Islet precursor cell (in vitro differentiated cells): ENCODE results near the gene OR10G7.
"Not testable (repeated sequence)": the region's sequence is repeated elsewhere in the genome, so short reads cannot be mapped to it uniquely, and the experiment has no call there.

ENCODE experiments used
- DNase-seq: peaks from one replicate; pipeline ENCODE4 v3.0.0-alpha.2; 2018

OR10G7 gene

GRCh38 chr11:124039557-124039956, 1.6 kb downstream of the OR10G7 start:
- no peak for DNase-seq

DNA sequence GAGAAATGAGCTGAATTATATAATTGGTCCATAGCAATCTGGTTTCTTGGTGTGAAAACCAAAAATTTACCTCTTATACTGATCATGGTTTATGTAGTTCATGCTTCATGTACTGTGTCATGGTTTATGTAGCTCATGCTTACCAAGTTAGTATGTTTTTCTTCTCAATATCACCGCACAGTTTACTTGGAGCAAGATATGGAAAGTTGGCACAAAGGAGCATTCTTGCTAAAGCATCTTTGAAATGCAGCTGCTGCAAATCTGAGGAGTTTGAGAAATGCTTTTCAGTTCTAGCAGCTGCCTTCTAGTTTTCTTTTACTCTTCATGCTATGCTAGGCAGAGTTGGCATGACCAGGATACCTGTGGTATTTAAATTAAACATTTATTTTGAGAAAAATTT, 4.5 kb downstream of the OR10G7 start:
- DNase-seq: no peak

- DNase-seq: no peak
Observed at GRCh38 chr11:124026498-124026897, 14.6 kb downstream of the OR10G7 start, which contains the start of gene OR10G8. Gene OR10G8 (plus strand): TSS chr11:124026798. CDS start chr11:124029623, 2,825 bp downstream.

GRCh38 chr11:124015837-124016236, 25.3 kb downstream of the OR10G7 start:
- DNase-seq: not testable (repeated sequence)

- DNase-seq: no peak
Observed at GRCh38 chr11:124012697-124013096, 28.4 kb downstream of the OR10G7 start, which contains the start of gene OR10G4. Gene OR10G4 (plus strand): TSS chr11:124012997. CDS start chr11:124015575, 2,578 bp downstream.

GRCh38 chr11:123995119-123995518, 46.0 kb downstream of the OR10G7 start, which contains the start of gene OR10G6:
Gene OR10G6 (minus strand): TSS chr11:123995161. CDS start chr11:123995161, 0 bp downstream.
- DNase-seq: no peak
